Endometrium (tissue), 2 donors: Measurements from ENCODE around the gene CD38.

ENCODE experiments used
- FAIRE-seq: peaks from 2 replicates; lab custom pipeline; 2012; peaks lifted over from hg19 to GRCh38; lab: Jason Lieb, UNC
- donor health status: control.
- donor health status: control.

CD38 gene

DNA sequence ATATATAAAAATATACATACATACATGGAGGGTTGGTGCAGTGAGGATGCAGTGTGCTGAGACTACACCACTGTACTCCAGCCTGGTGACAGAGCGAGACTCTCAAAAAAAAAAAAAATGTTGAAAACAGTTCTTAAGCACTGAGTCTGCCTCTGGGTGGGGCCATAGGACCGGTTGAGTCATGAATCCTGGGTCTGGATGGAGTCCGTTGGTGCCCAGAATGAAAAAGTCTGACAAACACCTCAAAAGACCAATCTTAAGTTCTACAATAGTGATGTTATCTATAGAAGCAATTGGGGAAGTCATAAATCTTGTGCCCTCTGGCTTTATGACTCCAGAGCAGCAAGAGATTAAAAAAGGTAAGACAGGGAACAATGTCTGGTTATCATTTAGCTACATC is 90.0 kb downstream of the CD38 start:
- FAIRE-seq: no peak

DNA sequence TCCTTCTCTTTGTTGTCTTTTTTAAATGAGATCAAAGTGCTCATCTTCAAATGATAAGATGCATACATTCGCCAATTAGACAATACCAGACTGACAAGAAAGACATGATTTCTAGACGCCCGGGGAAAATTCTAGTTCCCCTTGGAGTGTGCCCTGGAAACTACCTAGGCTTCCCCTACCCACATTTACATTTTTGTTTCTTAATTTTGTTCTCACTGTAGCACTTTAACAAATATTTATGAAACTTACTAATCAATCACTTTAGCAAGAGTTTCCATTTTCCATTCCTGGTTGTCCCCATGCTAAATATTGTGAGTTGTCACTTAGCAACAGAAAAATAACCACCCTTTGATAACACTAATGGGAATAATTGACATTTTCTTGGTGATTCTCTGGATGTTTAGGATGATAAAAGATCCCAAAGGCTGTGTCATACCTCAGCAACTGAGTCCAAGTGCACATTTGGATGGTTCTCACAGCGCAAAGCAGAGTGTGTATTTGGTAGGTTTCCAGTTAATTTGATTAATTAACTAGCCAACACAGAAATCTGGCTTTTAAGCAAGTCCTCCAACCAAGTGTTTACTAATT is 90.8 kb downstream of the CD38 start:
- no peak for FAIRE-seq

DNA sequence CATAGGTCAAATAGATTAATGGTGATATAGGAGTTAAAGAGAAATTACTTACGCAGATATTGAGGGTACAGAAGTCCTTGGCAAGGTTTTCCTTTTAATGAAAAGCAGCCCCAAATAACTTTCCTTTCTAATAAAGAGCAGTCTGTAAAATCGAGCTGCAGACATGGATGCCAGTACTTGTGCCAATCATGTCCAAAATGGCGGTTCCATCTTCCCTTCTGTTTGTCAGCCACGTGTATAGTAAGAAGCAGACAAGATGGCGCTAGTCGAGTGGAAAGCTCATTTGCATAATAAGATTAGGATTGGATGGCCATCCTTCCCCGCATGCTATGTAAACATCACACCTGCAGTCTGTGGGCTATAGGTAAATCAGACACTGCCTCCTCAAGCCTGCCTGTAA is 92.0 kb downstream of the CD38 start:
- no peak for FAIRE-seq

DNA sequence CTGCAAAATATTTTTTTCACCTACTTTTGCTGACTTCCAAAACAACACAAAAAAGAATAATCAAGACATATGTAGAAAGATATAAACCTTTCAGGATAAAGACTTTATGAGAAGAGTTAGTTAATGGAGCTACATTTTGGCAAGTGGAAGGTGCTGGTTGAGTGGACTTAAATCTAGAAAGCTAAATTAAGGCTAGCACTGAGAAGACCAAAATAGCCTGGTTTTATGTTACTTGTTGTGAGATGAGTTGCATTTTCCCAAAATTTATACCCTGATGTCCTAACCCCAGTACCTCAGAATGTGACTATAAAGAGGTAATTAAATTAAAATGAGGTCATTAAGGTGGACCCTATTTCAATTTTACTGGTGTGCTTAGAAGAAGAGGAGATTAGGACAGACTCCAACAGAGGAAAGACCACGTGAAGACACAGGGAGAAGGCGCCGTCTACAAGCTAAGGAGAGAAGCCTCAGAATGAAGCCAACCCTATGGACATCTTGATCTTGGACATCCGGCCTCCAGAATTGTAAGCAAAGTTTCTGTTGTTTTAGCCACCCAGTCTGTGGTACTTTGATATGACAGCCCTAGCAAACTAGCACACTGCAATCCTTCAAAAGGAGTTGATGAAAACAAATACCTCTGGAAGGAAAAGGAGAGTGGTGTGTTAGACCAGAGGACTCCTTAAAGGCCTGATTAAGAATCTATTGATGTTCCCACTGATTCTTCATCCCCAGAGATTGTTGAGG is 93.0 kb downstream of the CD38 start:
- FAIRE-seq: peak; percentile 23

DNA sequence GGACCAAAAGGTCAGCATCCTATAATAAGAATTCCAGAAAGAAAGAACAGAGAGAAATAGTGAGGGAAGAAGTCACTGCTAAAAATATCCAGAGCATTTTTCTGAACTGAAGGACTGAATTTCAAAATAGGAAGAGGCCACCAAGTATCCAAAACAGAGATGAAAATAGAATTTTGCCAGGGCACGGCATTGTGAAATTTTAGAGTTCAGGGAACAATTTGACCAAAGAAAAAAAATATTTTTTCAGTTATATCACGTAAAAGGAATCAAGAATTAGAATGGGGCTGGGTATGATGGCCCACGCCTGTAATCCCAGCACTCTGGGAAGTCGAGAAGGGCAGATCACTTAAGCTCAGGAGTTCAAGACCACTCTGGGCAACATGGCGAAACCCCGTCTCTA is 95.0 kb downstream of the CD38 start:
- no peak for FAIRE-seq

DNA sequence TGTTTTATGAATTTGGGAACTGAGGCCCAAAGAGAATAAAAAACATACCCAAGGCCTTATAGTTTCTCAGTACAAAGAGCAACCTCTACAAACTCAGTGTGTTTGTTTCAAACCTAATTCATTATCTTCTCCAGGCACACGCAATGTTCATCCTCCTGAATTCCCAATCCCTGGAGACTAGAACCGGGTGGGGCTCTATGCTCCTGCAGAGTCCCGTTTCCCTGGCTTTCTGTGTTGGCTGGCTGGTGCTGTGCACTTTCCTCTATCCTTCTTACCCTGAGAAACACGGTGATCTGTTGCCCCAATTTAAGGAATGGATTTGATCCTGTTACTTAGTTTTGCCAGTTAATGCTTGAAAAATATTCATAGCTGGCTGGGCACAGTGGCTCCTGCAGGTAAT is 96.5 kb downstream of the CD38 start:
- no peak for FAIRE-seq

DNA sequence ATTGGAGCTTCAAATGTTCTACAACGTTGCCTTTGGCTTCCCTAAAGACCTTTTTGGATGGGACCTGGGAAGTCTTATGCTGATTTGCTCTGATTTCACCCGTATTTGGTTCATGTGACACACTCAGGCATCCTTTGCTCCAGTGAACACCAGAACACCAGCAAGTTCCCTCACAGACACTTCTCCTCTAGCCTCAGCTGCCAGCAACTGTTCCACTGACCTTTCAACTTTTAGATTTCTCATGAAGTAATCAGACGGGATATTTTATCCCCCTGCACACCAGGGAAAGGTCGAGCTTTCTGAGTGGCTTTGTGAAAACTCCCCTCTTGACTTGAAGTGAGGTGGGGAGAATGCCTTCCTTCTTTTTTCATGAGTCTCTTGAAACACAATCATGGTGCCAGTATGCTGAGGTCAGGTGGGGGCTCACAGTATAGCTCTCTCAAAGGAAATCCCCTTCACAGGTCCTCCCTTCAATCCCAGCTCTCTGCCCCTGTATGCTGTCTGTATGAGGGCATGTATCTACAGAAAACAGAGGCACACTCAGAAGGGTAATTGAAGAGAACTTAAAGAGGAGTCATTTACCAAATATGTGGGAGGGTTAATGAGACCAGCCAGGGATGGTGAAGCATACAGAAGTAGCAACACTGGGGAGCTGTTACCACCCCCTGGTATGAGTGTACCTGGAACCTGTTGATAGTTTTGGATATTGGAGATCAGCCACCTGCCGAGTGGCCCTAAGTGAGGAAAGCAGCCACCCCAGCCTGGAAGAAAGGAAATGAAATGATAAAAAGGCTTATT is 97.7 kb downstream of the CD38 start:
- FAIRE-seq: no peak

DNA sequence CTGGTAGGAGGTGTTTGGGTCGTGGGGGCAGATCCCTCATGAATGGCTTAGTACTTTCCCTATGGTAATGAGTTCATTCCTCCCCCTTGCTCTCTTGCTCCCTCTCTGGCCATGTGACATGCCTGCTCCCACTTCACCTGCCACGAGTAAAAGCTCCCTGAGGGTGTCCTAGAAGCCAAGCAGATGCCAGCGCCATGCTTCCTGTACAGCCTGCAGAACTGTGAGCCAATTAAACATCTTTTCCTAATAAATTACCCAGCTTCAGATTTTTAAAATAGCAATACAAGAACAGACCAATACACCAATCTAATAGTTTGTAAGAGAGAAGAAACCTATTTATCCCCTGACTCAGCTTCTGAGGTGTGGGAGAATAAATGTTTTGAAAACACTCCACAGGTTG is 99.9 kb downstream of the CD38 start:
- no peak for FAIRE-seq

DNA sequence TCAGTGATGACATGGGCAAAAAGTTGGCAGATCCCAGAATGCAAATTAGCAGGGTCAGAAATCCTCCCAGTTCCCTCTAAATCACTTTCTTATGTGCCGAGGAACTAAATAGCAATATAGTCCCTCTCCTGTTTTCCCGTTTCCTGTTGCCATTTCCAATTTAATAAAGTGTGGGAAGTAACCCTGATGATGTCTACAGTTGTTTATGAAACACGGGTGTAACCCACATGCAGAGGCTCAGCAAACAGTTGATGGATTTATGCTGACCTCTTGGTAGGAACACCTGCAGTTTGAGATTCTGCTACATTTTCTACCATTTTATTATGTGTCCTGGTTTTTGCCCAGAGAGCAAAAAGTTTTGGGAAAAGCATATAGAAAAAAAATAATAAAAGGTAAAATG is 103.7 kb downstream of the CD38 start:
- FAIRE-seq: no peak

DNA sequence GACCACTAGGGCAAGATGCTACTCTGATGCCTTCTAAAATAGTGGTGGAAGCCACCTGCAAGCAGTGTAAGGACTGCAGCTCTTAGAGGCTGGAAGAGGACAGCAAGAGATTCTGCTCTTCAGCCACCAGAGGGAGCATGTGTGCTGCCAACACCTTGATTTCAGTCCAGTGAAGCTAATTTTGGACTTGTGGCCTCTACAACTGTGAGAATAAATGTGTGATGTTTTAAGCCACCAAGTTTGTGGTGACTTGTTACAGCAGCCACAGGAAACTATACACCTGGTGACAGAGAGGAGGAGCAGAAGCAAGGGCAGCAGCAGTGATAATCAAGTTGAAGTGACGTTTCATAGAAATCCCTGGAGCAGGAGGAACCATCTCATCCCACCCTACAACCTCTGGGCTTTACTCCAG is 104.6 kb downstream of the CD38 start:
- FAIRE-seq: no peak

DNA sequence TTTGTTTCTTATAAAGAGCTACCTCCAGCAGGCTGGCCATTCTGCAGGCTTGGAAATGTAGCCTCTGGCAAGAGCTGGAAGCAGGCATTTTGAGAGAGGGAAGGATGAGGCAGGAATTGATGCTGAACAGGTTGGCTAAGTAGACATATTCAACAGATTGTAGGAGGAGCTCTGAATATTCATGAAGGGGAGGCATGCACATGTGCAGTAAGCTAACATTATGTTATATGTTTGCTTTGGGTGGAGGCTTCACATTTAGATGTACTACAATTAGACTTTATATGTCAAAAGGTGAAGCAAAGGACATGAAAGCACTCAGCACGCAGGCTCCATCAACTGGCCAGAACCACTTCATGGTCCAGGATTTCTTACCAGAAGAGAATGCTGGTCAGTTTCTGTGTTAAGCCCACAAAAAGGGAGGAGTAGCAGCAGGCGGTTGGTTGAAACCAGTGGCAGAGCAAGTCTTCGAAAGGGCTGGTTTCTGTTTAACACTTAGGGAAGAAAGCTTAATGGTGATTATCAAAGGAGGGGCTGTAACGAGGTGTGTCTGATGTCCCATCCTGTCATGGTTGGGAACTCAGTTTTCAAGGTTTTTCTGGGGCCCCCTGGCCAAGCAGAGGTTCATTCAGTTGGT is 105.6 kb downstream of the CD38 start:
- FAIRE-seq: no peak

DNA sequence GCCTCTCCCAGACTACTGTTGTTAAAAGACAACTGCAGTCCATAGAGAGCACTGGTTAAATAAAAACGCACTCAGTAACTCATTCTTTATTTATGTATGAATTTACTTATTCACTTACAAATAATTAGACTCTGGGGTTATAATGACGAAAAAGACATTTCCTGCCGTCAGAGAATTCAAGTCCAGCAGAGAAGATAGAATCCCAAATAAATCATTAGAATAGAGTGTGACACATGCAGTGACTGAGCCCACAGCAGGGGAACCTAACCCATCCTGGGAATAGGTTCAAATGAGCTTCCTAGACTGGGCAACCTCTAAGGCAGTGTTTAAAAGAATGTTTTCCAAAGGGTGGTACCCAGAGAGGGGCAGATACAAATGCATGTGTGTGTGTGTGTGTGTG is 106.5 kb downstream of the CD38 start:
- no peak for FAIRE-seq

DNA sequence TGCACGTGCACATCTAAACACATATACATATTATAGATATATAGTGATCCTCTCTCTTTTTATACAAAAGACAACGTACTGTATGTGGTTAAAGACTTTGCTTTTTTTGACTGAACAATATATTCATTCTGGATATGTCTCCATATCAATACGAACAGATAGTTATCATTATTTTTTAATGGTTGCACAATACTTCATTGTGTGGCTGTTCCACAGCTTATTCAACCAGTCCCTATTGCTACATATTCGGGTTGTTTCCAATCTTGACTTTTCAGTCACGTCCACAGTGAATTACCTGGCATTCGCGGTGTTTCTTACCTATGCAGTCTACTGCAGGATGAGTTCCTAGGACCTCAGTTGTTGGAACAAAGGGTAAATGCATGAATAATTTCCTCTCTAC is 107.3 kb downstream of the CD38 start:
- FAIRE-seq: no peak

DNA sequence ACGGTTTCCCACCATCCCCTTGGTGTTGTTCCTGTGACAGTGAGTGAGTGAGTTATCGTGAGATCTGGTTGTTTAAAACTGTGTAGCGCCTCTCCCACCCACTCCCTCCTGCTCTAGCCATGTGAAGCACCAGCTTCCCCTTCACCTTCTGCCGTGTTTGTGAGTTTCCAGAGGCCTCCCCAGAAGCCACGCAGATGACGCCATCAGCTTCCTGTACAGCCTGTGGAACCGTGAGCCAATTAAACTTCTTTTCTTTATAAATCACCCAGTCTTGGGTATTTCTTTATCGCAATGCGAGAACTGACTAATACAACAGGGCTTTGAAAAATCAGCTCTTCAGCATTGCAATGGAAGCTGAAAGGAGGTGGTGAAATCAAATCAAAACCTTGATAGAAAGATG is 110.4 kb downstream of the CD38 start:
- no peak for FAIRE-seq

DNA sequence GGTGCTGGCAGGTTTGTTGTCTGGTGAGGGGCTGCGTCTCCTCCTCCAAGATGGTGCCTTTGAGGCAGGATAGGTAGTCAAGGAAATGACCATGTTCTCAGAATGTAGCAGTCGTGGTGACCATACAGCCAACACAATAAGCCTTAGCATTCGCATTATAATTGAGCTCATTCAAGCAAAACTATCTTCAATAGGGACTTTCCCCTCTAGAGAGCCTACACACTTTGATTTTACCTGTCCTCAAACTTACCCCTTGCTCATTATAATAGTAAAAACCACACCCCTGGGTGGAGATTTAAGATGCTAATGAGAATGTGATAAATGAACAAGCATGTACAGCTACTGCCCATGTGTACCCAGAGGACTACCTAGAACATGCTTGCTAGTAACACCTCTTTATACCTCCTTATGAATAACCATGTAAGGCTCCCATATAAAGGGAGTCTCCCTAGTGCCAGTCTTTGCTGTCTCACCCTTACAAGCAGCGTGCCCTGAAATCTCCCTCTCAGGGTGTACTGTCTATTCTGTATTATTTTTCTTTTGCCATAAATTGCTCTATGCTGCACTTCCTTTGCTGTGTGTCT is 112.2 kb downstream of the CD38 start:
- FAIRE-seq: no peak

DNA sequence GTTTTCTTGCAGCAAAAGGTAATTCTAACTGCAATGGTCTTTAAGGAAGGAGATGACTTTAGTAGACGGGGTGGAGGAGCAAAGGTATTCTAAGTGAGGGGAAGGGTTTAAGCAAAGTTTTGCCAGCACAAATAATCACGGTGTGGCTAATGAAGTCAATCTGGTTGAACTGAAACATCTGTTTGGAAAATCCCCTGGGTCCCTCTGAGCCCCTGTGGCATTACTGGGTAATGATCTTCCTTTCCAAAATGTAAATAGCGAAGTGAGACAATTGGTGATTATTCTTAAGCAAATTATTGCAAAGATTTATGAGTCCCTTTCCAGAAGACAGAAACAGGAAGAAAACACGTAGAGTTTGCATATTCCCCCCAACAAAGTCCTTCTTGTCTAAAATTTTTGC is 113.2 kb downstream of the CD38 start:
- no peak for FAIRE-seq

DNA sequence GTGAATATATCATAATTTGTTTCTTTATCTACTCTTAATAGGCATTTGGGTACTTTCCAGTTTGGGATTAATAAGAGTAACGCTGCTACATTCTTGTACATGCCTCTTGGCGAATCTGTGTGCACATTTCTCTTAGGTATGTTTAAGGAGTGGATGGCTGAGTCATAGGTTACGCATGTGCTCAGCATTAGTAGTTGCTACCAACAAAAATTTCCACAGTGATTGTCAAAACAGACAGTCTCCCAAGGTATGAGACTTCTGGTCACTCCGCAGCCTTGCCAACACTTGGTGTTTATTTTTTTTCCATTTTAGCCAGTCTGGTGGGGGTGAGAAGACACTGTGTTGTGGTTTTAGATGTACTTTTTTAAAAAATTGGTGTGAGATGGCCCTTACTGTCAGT is 115.8 kb downstream of the CD38 start:
- no peak for FAIRE-seq

DNA sequence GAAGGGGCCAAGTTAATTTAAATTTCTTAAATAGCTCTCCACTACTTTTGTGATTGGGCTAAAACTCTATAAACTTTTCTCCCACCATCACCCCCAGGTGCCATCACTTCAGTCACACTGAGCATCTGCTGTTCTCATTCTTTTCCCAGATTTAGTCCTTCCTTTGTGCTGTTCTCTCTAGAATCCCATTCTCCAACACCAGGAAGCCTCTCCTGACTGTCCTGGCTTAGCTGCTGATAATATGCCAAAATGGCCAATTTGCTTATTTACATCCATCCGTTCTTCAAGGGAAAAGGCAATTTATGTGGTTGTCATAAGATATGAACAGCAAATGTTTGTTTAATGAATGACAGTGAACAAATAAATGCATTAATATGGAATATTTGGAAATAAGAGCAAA is 116.3 kb downstream of the CD38 start:
- FAIRE-seq: no peak

DNA sequence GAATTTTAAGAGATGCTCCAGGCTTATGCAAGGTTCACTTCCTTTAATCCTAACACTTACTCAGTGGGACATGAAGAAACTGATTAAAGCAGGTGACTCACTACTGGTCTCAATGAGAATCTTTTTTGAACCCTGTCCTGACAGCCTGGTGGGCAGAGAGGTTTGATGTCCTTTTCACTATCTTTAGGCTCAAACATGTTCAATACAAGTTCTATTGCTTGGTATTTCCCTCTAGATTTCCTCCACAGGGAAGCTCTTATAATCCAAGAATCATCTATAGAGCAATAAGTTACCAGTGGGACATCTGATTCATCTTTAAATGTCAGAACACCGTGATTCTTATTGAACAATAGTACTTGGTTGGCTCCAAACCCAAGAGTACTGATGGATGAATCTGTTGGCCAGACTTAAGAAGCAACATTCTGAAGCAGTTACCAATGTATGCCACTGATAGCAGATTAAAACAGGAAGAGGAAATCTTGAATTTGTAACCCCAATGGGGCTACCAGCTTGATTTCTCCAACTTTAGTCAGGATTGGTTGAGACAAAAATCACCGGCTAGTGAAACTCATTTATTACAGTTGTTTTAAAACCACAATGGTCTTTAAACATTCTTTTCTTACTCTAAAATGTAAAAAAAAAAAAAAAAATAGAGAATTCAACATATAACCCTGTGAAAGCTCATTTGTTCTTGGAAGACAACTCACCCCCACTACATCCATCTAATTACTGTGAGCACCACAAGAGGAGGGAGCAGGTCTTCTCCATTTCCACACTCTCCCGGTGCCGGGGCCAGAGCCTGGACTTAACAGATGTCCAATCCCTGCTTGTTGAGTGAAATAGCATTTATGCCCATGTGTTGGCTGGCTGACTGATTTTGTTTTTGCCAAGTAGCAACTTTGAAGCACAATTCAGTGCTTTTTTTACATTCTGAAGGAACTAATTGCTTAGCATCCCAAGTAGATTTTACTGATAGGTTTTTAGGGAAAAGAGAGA is 117.1 kb downstream of the CD38 start:
- FAIRE-seq: no peak

DNA sequence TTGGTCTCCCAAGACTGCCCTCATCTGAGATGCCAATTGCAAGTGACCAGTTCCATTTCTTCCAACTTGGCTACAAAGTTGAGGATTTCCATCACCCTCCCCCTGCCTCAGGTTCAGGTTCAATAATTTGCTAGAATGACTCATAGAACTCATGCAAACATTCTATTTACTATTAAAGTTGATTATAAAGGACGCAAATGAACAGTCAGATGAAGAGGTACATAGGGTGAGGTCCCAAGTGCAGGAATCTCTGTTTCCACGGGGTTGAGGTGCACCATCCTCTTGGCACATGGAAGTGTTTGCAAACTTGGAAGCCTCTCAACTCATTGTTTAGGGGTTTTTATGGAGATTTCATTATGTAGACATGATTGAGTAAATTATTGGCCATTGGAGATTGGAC is 119.4 kb downstream of the CD38 start:
- FAIRE-seq: no peak

DNA sequence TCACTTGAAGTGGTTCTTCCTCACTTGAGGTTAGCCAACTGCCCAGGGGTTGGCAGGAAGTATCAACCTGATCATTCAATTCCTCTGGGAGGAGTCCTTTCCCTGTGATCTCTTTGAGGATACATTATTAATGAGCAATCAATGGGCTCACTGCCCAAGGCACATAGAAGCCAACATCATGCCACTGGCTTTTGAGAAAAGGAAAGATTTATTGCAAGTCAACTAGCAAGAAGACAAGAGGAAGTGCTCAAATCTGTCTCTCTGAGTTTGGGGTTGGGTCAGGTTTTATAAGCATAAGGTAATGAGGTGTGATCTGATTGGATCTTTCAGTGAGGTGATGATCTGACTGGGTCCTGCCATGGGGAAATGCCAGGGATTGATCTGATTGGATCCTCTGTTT is 120.8 kb downstream of the CD38 start:
- no peak for FAIRE-seq
